GM18907 (cell line): ENCODE measurements around the gene RPL5.
A peak's percentile ranks its signal among the peaks of the same experiment; 100 is the strongest.

Source experiments
- ATAC-seq: cut with Tn5 transposase; IDR thresholded peaks from one replicate; pipeline ENCODE4 v1.9.1; 2021; ENCODE audit warnings: mild to moderate bottlenecking, moderate library complexity; ENCODE audit not compliant: unreplicated experiment

The RPL5 gene

DNA sequence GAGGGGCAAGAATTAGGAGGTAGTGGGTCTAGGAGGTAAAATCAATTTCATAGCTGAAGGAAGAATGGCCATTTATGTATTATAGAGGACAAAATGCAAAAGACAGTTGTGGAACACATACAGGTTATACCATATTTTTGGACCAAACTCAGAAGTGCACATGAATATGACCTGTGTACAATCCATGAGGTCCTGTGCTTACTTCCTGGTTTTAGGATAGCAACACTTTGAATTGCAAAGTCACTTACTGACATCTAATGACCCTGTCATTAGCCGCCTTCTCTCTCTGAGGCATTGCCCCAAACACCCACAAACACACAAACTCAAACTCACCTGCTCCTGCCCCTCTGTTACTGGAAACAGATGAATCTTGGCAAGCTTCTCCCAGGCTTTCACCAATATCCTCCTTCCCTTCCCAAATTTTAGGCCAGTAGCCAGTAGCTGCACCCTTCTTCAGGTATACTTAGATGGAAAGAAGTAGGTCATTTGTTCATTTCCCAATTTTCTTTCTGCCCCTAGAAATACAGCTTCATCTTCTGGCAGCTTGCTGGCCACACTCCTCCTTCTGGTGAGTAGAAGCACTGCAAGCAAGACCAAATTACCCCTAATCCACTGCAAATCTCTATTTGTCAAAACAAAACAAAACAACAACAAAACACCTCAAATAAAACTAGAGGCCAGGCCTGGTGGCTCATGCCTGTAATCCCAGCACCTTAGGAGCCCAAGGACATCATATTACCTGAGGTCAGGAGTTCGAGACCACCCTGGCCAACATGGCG lies 13.7 kb upstream of the RPL5 start:
- peak; percentile 67 for ATAC-seq

DNA sequence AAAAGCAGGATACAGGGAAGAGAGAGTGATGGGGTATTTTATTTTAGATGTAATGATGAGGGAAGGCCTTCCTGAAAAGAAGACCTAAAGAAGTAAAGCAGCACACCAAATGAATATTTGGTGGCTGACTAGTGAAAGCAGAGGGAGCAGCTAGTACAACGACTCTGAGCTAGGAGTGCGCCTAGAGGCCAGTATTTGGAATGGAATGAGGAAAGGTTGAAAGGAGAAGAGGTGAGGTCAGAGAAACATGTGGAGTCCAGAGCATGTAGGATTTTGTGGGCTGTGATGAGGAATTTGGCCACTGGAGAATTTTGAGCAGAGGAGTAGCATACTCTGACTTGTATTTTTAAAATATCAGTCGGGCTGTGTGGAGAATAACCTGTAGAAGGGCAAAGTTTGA lies 11.8 kb upstream of the RPL5 start:
- no peak for ATAC-seq

DNA sequence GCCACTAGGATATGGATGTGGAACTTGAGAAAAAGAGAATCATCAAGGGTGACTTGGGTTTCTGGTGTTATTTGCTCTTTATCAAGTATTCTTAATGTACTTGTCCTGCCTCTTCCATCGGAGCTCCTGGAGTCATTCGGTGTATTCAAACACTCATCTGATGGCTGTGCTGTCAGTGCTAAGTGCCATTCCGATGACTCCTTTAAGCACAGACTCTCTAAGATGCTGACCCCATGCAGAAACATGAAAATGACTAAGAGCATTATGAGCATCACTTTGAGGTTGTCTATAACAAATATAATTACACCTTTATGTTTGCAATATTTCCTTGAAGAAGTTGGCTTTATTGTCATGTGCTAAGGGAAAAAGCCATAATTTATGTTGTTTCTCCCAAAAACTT lies 11.3 kb upstream of the RPL5 start:
- ATAC-seq = no peak

DNA sequence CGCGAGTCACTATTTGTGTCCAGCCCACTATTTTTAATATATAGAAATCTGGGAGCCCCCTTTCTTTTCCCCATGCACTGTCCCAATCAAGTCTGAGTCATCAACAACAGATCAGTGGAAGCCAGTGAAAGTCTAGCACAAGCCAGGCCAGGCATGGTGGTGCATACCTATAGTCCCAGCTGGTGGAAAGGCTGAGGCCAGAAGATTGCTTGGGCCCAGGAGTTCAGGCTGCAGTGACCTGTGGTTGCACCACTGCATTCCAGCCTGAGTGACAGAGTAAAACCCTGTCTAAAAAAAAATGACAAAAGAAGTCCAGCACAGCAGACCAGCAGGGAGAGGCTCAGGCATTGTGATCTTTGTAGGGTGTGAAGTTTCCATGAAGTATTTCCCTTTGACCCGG lies 9.0 kb upstream of the RPL5 start:
- no peak for ATAC-seq

DNA sequence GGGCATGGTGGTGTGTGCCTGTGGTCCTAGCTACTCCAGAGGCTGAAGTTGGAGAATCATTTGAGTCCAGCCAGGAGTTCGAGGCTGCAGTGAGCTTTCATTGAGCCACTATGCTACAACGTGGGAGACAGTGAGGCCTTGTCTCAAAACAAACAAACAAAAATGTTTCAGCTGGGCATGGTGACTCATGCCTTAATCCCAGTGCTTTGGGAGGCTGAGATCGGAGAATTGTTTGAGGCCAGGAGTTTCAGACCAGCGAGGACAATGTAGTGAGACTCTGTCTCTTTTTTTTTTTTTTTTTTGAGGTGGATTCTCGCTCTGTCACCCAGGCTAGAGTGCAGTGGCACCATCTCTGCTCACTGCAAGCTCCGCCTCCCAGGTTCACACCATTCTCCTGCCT lies 5.0 kb upstream of the RPL5 start:
- no peak for ATAC-seq

DNA sequence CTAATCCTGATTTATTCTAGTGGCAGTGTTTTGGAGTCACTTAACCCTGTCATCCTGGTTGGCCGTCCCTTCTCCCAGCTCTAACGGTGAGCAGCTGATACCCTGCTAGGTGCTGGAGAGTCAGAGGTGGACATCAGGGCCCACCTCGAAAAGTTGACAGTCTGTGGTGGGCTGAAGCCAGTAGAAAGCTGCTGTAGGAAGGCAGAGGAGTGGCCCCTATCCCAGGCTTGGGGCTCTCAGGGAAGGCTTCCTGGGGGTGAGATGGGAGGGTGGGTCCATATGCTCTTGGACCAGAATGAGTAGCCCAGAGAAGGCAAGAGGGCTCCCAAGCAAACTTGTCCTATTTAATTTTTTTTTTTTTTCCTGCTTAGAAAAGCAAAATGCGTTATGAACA lies 475 bp upstream of the RPL5 start:
- no peak for ATAC-seq

DNA sequence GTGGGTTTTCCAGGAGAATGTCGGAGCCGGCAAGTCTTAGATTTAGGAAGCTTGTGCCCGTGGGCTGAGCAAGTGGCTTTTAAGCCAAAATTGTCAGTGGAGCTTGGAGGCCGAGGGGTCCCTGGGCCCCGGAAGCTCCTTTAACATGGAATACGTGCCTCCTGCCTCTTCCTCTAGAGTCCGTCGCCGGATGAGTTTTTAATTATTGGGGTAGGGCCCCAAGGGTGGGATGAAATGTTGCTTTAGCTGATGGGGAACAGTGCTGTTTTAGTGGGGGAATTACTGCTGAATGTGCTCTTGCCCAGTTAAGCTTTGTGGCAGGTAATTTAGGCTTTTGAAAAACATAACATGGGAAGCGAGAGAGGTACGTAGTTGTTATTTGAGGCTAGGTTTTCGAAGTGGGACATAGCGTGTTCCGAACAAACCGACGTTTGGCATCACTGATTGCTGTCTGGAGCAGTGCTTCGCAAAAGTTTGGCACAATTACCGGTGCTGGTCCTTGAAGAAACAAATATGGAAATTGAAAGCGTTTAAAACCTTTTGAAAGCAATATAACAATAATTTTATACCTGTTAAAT lies 786 bp downstream of the RPL5 start:
- ATAC-seq = peak; percentile 11

DNA sequence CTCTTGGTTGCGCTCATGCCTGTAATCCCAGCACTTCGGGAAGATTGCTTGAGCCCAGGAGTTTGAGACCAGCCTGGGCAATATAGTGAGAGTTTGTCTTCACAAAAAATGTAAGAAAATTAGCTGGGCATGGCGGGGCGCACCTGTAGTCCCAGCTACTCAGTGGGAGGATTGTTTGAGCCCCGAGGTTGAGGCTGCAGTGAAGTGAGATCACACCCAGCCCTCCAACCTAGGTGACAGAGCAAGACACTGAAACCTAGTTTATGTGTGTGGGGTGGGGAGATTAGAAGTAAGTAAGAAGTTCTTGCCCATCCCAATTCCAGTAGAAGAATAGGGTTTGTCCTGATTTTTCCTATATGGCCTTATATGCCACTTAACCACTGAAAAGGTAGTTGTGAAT lies 2.0 kb downstream of the RPL5 start:
- ATAC-seq = no peak

DNA sequence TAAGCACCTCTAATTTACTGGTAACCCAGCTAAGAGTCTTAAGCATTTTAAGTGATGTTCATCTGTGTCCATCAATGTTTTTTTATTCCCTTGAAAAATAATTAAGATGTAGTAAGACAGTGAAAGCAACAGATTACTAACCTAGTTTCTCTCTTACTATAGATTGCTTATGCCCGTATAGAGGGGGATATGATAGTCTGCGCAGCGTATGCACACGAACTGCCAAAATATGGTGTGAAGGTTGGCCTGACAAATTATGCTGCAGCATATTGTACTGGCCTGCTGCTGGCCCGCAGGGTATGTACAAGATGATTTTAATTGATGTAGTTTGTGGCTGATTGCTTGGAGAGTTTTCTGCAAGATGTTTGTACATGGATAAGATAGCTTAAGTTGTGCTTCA lies 2.8 kb downstream of the RPL5 start:
- ATAC-seq = no peak

DNA sequence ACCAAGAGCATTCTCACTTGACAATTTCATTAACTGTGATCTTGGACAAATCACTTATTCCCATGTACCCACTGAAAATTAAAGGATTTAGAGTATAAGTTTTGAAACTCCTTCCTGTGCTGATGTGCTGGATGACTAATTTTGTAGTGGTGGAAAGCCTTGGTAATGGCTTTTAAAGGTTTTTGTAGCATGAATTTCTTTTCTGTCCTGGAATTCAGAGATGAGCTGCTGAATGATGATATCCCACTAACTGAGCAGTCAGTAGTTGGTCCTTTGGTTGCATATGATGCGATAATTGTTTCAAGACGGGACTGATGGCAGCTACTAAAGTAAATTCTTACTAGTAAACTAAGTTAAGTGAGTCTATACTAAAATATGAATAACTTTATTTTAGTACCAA lies 5.2 kb downstream of the RPL5 start:
- no peak for ATAC-seq

DNA sequence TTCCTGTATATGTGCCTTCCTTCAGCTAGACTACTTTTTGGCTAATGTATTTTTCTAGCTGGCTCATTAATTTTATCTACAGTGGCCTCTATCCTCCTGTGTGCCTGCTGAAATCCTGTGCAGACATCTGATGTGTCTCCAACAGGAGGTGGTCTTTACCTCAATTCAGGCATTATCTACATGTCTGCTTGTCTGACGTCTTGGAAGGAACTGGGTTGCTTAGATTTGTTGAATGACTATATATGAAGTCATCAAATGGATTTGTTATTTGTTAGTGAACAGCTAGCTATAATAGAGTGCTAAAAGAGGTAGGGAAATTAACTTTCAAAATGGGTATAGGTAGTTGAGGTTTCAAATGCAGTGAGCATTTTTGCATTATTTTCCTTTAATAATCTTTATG lies 6.7 kb downstream of the RPL5 start:
- ATAC-seq = no peak

DNA sequence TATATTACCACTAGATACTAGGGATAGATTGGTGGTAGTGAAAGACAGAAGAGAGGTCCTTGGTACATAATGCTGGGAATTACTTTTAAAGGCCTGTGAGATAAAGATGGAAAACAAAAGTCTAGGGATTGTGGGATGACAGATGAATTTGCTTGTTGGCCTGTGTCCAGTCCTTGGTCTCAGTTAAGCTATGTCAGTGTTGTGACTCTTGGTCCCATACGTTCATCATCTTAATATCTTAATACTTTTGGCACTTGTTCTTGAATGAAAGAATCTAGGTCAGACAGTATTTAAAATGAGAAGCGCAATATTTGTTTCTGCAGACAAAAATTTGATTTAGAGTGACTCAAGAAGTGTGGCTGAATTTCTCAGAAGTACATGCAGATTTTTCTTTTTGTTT lies 7.6 kb downstream of the RPL5 start:
- ATAC-seq = no peak

DNA sequence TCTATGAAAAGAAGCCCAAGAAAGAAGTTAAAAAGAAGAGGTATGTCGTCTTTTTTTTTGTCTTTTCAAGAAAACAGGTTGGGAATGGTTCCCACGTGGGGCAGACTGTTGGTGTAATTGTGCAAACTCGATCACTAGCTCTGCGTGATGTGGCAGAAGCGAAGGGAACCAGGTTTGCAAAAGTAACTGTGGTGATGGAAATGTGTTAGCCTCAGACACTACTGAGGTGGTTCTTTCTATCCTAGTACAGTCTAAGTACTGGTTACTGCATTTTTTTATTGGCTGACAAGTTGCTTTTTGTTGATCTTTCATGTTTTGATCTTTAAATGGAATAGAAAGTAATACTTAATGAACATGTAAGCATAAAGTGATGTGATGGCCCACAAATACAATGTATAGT lies 8.8 kb downstream of the RPL5 start:
- ATAC-seq = no peak

DNA sequence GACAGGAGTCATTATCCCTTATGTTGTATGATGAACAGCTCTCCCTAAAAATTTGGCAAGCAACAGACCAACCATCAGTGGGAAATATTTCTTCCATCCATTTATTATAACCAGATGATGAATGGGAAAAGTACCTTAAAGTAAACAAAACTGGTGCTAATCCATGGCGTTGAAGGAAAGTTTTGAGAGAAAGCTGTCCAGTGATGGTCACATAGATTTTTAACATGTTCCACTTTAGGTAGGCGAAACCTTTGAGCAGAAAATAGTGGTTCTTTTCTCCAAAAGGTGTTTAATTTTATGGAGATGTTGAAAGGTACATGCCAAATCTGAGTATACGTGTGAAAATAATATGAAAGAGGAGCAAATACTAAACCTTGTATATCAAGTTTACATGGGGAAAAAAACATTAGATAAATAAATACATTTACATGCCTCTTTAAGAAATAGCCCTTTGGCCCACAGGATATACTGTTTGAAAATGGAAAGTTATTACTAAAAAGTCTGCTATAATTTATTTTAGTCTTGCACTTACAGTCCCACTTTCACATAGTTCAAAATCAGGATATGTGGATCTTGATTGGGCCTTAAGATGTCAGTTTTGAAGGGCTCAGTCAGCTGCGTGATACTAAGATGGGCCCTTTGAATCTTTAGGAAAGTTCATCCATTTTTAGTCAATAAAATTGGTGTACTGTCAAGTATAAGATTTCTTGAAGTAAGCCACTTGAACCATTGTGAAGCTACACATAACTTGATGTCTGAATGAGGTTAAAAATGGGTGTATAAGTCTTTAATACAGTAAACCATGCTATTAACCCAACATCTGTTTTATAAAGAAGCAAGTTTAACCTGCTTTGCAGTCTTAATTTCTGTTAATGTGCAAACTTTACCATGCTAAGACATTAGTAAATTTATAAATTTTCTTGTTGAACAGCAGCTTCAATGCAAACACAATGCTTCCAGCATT lies 10.5 kb downstream of the RPL5 start:
- ATAC-seq = no peak

DNA sequence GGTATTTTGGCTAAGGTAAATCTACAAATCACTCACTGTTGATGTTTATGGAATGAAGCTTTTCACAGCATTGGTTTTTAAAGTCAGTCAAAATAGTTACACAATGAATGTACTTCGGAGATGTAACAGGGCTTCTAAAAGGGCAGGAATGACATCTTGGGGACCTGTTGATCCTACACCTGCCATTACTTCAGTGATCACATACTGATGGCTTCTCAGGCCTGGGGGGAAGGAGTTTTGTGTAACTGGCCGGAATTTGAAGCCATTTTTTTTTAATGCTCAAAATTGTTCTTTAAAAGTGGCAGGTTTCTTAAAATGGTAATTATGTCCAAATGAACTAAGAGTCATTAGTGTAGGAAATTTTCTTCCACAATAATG lies 11.2 kb downstream of the RPL5 start:
- ATAC-seq = no peak

DNA sequence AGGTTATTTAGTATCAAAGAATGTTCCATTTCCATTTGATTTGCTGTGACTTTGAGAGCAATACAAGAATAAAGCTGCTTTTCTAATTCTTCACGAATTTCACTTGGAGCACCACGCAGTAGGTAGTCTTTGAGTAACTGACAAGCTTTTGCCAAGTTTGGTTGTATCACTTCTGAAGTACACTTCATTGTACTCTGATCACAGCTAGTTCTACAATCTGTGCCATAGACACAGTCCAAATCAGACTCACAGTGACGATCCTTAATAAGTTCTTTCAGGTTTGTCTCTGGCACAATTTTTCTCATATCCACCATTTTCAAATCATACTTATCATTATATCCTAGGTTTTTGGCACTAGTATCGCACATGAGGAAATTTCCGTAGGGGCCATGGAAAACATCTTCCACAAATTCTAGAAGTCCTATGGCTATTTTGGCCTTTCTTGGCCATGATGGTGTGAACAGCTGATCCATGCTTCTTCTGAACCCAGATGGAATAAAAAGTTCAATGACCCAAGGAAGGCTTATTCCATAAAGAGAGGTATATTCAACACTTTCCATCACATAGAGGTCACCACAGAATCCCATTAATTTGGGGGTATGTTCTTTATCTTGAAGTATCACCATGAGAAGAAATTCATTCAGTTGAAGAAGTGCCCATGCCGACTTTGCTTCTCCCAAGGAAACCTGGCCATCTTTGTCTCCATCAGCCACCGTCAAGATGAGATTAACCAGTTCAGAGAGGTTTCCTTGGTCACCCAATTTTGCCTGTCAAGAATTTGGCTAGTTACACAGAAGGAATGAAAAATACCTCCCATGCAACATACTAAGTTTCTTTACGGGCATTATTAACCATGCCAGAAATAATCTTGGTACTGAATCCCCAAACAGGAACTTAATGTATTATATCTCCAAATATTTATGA lies 11.9 kb downstream of the RPL5 start:
- no peak for ATAC-seq

DNA sequence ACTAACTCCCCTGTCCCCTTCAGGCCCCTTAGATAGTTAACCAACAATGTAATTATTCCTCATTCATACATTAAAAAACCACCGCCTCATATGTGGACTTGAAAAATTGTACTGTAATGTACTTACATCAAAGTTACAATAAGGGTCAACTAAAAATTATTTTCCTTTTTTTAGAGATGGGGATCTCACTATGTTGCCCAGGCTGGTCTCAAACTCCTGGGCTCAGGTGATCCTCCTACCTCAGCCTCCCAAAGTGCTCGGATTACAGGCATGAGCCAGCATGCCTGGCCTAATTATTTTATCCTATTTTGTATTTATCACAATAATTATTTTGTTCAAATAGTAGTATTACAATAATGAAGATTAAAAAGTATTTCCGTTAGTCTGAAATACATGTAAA lies 12.6 kb downstream of the RPL5 start:
- ATAC-seq = no peak

DNA sequence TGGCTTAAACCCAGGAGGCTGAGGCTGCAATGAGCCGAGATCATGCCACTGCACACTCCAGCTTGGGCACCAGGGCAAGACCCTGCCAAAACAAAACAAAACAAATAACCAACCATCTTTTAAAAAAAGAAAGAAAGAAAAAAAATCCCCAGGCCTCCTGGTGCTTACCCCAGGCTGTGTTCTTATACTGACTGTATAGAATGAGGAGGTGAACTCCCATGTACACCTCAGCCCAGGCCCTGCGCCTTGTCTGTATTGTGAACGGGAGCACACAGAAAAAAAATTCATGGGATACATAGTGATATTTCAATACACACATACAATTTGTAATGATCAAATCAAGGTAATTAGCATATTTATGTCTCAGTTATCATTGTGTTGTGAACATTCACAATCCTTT lies 14.1 kb downstream of the RPL5 start:
- ATAC-seq = no peak

DNA sequence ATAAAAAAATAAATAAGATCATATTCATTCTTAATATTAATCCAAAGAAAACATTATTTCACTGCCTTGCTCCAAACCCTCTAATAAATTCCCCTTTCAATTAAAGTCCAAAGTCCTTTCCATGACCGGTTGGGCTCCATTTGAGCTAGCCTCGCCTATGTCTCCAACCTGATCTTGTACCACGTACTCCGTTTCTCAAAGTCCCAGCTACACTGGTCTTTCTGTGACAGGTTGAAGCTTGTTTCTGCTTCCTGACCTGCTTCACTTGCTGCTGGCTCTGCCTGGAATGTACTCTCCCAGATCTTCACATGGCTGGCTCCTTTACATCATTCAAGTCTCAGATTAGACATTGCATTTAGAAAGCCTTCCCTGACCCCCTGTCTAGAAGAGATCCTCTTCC lies 16.4 kb downstream of the RPL5 start:
- ATAC-seq = no peak

DNA sequence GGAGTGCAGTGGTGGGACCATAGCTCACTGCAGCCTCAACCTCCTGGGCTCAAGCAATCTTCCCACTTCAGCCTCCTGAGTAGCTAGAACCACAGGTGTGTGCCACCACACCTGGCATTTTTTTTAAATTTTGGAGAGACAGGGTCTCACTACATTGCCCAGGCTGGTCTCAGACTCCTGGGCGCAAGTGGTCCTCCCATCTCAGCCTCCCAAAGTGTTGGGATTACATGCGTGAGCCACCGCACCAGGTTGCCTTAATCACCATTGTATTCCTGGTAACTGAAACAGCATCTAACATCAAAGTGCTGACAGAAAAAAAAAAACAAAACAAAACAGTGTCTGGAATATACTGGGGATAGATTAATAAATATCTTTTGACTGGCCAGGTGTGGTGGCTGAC lies 18.2 kb downstream of the RPL5 start:
- no peak for ATAC-seq

DNA sequence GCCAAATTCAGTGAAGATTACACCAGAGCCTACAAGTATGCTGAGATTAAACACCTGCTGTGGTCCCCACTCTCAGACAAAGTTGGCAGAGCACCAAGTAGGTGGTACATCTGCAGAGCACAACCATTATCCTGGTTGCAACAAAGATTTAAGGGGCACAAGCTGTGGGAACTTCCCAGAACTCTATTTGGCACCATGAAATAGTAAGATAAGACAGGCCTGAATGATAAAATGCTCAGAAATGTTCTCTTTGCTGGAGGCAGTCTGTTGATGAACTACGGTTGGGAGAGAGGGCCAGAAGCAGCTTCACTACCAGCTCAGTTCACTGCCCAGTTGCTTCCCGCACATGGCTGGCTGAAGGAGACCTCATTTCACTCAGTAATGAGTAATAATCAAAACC lies 19.9 kb downstream of the RPL5 start:
- ATAC-seq = no peak
